ENCODE results near the gene DMXL2.
"Not testable (repeated sequence)": the region's sequence is repeated elsewhere in the genome, so short reads cannot be mapped to it uniquely, and the experiment has no call there.

The DMXL2 gene

DNA sequence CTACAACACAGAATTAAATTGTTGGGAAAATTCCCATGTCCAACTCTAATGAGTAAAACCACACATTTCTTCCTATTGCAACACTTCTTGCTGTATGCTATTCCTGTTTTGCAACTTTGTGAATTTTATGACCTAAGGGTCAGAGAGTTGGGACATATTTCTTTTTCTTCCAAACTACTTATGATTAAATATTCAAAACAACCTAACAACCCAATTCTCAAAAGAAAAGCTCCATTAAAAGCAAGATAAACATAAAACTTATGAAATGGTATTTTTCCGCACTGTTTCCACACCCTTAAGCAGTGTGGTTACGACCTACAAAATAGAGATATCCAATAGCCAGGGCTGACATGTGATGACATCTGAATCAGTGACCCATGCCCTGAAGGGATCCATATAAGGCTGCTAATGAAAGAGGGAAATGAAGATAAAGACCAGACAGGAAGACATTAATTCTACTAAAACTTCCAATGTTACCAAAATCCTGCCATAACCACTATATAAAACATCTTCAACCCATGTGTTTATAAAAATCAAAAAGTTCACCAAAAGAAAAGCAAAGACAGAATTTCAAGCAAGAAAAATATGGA lies 45.6 kb downstream of the DMXL2 start:
- no peak for DNase-seq (ENCODE audit: low spot score)
- in situ Hi-C loops (cut with MboI; ENCODE audit: low sequenced_read_pairs, unreplicated experiment): no loop called here
- TF ChIP-seq, protein P1, sequence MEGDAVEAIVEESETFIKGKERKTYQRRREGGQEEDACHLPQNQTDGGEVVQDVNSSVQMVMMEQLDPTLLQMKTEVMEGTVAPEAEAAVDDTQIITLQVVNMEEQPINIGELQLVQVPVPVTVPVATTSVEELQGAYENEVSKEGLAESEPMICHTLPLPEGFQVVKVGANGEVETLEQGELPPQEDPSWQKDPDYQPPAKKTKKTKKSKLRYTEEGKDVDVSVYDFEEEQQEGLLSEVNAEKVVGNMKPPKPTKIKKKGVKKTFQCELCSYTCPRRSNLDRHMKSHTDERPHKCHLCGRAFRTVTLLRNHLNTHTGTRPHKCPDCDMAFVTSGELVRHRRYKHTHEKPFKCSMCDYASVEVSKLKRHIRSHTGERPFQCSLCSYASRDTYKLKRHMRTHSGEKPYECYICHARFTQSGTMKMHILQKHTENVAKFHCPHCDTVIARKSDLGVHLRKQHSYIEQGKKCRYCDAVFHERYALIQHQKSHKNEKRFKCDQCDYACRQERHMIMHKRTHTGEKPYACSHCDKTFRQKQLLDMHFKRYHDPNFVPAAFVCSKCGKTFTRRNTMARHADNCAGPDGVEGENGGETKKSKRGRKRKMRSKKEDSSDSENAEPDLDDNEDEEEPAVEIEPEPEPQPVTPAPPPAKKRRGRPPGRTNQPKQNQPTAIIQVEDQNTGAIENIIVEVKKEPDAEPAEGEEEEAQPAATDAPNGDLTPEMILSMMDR (IDR thresholded peaks at IDR 0.05; ENCODE audit: borderline replicate concordance, control extremely low read depth, extremely low read depth, insufficient read depth, missing control alignments): no peak

DNA sequence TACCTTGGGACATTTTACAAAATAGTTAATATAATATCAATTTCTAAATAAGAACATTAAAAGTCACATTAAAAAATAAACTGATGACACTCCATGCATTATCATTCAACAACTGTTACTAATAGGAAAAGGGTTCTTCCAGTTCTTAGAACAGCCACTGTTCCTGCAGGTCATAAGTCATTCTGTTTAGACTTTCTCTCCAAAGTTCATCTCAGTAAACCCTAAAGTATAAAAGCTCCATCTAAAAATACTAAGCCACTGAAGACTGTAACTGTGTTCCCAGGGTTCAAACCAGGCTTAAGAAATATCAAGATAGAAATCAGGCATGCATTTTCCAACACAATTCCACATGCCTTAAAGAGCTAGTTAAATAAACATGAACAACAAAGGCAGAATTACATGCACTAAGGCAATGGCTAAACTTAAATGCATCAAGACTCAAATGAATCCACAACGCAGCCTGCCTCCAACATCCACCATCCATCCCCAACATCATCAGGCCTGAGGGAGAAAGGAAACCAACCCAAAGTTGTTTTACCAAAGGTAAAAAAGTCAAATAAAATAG lies 46.2 kb downstream of the DMXL2 start:
- TF ChIP-seq, protein P1 (IDR thresholded peaks at IDR 0.05; ENCODE audit: borderline replicate concordance, control extremely low read depth, extremely low read depth, insufficient read depth, missing control alignments): no peak
- DNase-seq (ENCODE audit: low spot score): no peak
- in situ Hi-C loops (cut with MboI; ENCODE audit: low sequenced_read_pairs, unreplicated experiment): no loop called here

DNA sequence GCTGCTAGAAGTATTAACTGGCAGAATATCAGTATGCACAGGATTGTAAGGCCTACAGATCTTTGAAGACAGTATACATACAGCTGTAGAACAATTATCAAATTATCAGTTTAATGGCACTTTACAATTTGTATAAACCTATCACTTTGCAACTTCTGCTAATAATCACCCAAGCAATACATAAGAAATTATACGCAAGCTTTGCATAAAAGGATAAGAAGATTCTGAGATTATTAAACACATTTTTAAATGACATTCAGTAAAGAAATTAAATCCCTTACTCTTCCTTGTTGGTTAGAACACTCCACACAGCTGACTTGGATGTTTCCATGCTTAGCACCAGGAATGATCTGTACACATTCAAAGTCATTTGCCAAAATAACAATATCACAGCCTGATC lies 46.8 kb downstream of the DMXL2 start:
- DNase-seq (ENCODE audit: low spot score): no peak
- TF ChIP-seq, protein P1 (IDR thresholded peaks at IDR 0.05; ENCODE audit: borderline replicate concordance, control extremely low read depth, extremely low read depth, insufficient read depth, missing control alignments): no peak
- in situ Hi-C loops (cut with MboI; ENCODE audit: low sequenced_read_pairs, unreplicated experiment): no loop called here

DNA sequence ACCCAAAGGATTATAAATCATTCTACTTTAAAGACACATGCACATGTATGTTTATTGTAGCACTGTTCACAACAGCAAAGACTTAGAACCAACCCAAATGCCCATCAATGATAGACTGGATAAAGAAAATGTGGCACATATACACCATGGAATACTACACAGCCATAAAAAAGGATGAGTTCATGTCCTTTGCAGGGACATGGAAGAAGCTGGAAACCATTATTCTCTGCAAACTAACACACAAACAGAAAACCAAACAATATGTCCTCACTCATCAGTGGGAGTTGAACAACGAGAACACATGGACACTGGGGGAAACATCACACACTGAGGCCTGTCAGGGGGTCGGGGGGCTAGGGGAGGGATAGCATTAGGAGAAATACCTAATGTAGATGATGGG lies 49.2 kb downstream of the DMXL2 start:
- DNase-seq (ENCODE audit: low spot score); in situ Hi-C loops (cut with MboI; ENCODE audit: low sequenced_read_pairs, unreplicated experiment): not testable (repeated sequence)

DNA sequence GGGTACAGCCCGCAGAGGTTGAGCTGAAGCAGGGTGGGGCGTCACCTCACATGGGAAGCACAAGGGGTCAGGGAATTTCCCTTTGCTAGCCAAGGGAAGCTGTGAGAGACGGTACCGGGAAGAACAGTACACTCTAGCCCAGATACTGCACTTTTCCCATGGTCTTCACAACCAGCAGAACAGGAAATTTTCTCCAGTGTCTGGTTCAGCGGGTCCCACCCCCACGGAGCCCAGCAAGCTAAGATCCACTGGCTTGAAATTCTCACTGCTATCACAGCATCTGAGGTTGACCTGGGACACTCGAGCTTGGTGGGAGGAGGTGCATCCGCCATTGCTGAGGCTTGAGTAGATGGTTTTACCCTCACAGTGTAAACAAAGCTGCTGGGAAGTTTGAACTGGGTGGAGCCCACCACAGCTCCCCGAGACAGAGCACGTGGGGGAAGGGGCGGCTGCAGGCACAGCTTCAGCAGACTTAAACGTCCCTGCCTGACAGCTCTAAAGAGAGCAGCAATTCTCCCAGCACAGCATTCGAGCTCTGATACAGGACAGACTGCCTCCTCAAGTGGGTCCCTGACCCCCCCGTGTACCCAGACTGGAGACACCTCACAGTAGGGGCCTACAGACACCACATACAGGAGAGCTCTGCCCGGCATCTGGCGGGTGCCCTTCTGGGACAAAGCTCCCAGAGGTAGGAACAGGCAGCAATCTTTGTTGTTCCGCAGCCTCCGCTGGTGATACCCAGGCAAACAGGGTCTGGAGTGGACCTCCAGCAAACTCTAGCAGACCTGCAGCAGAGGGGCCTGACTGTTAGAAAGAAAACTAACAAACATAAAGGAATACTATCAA lies 53.4 kb downstream of the DMXL2 start:
- DNase-seq (ENCODE audit: low spot score); in situ Hi-C loops (cut with MboI; ENCODE audit: low sequenced_read_pairs, unreplicated experiment): not testable (repeated sequence)

- DNase-seq (ENCODE audit: low spot score): no peak
- in situ Hi-C loops (cut with MboI; ENCODE audit: low sequenced_read_pairs, unreplicated experiment): no loop called here
- TF ChIP-seq, protein P1 (IDR thresholded peaks at IDR 0.05; ENCODE audit: borderline replicate concordance, control extremely low read depth, extremely low read depth, insufficient read depth, missing control alignments): no peak
Observed at GRCh38 chr15:51561271-51561670, 61.3 kb downstream of the DMXL2 start.

DNA sequence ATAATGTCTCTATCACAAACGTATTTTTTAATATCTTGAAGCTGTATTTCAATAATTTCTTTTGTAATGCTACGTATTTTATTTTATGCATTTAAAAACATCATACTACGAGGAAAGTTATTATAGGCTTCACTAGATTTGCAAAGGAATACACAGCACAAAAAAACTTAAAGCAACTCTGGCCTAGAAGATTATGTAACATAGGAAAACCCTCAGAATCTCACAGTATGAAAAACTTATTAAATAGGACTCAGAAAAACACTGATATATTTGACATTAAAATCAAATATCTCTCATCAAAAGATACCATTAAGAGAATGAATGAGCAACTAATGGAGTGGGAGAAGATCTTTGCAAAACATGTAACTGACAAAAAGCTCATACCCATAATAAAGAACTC lies 63.7 kb downstream of the DMXL2 start:
- DNase-seq (ENCODE audit: low spot score): no peak
- TF ChIP-seq, protein P1 (IDR thresholded peaks at IDR 0.05; ENCODE audit: borderline replicate concordance, control extremely low read depth, extremely low read depth, insufficient read depth, missing control alignments): no peak
- in situ Hi-C loops (cut with MboI; ENCODE audit: low sequenced_read_pairs, unreplicated experiment): no loop called here
